Measurements from ENCODE around the gene GABBR2.

GRCh38 chr9:98482226-98482625 is 226.5 kb downstream of the GABBR2 start:
- TF ChIP-seq POLR2A (IDR thresholded peaks at IDR 0.05; ENCODE audit: low read depth, low read length) (no peak), POLR2AphosphoS5 (IDR thresholded peaks at IDR 0.05; ENCODE audit: low read depth, low read length) (no peak)

All from GM12892 (cell line).